WTC11 (cell line): Measurements from ENCODE around the gene BTD. TPM values are rescaled to one million over a fixed set of nuclear protein-coding genes. Genes with fewer than 3 reads are reported as not detected.
A peak's percentile ranks its signal among the peaks of the same experiment; 100 is the strongest.

Source experiments
- CREM ChIP-seq: sonication (generic); formaldehyde crosslinking; IDR thresholded peaks from 2 replicates; pipeline ENCODE4 v1.8.1; 2022; ENCODE audit warnings: mild to moderate bottlenecking, missing genetic modification reagents, moderate library complexity
- FOXJ3 ChIP-seq: sonication (generic); formaldehyde crosslinking; IDR thresholded peaks from 2 replicates; pipeline ENCODE4 v1.9.0; 2021; ENCODE audit warnings: missing genetic modification reagents, mild to moderate bottlenecking, borderline replicate concordance
- FOXK1 ChIP-seq: sonication (generic); formaldehyde crosslinking; IDR thresholded peaks from 2 replicates; pipeline ENCODE4 v1.8.0; 2022; ENCODE audit warnings: mild to moderate bottlenecking, moderate library complexity, missing genetic modification reagents
- GABPB1 ChIP-seq: sonication (generic); formaldehyde crosslinking; IDR thresholded peaks from 2 replicates; pipeline ENCODE4 v1.8.1; 2023; ENCODE audit warnings: mild to moderate bottlenecking, missing genetic modification reagents
- JAZF1 ChIP-seq: fragments of 250-450 bp; sonication (Bioruptor Pico); IDR thresholded peaks from 2 replicates; pipeline ENCODE4 v1.9.0; 2021; ENCODE audit warnings: moderate library complexity, mild to moderate bottlenecking, inconsistent platforms
- NFATC4 ChIP-seq: fragments of 250-450 bp; sonication (Bioruptor Pico); IDR thresholded peaks from 2 replicates; pipeline ENCODE4 v1.9.0; 2021; ENCODE audit warnings: mild to moderate bottlenecking
- ZNF416 ChIP-seq: fragments of 250-450 bp; sonication (Bioruptor Pico); IDR thresholded peaks from 2 replicates; pipeline ENCODE4 v1.9.0; 2021; ENCODE audit warnings: mild to moderate bottlenecking, inconsistent platforms
- total RNA-seq: library from RNA; stranded (reverse); gene quantifications from 3 replicates; pipeline ENCODE4 v1.2.3, GENCODE V29; 2021
- TF ChIP-seq, protein P1 (sequence below): sonication (generic); formaldehyde crosslinking; IDR thresholded peaks from 2 replicates; pipeline ENCODE4 v1.8.0; 2023; ENCODE audit warnings: missing genetic modification reagents, mild to moderate bottlenecking, borderline replicate concordance
- TF ChIP-seq, protein P2 (sequence below): sonication (generic); formaldehyde crosslinking; IDR thresholded peaks from 2 replicates; pipeline ENCODE4 v1.8.1; 2023; ENCODE audit warnings: mild to moderate bottlenecking, moderate library complexity, missing genetic modification reagents
- TF ChIP-seq, protein P3 (sequence below): sonication (generic); formaldehyde crosslinking; IDR thresholded peaks from 2 replicates; pipeline ENCODE4 v1.8.1; 2022; ENCODE audit warnings: missing genetic modification reagents, borderline replicate concordance
- TF ChIP-seq, protein P4 (sequence below): sonication (generic); formaldehyde crosslinking; IDR thresholded peaks from 2 replicates; pipeline ENCODE4 v1.8.0; 2022; ENCODE audit warnings: mild to moderate bottlenecking, missing genetic modification reagents
- TF ChIP-seq, protein P5 (sequence below): sonication (generic); formaldehyde crosslinking; IDR thresholded peaks from 2 replicates; pipeline ENCODE4 v1.8.1; 2022; ENCODE audit warnings: low read depth, mild to moderate bottlenecking, moderate library complexity, missing genetic modification reagents, borderline replicate concordance
- TF ChIP-seq, protein P6 (sequence below): sonication (generic); formaldehyde crosslinking; conservative IDR thresholded peaks from 2 replicates; pipeline ENCODE4 v1.8.1; 2023; ENCODE audit warnings: mild to moderate bottlenecking, low read depth, missing genetic modification reagents, moderate library complexity
- TF ChIP-seq, protein P7 (sequence below): fragments of 250-450 bp; sonication (Bioruptor Pico); IDR thresholded peaks from 2 replicates; pipeline ENCODE4 v1.9.0; 2021; ENCODE audit warnings: moderate library complexity, mild to moderate bottlenecking, inconsistent platforms, borderline replicate concordance
- TF ChIP-seq, protein P8 (sequence below): sonication (generic); formaldehyde crosslinking; IDR thresholded peaks from 2 replicates; pipeline ENCODE4 v1.8.1; 2023; ENCODE audit warnings: mild to moderate bottlenecking, missing genetic modification reagents, moderate library complexity
- TF ChIP-seq, protein P9 (sequence below): fragments of 250-450 bp; sonication (Bioruptor Pico); conservative IDR thresholded peaks from 2 replicates; pipeline ENCODE4 v1.9.0; 2021; ENCODE audit warnings: mild to moderate bottlenecking
- TF ChIP-seq, protein P10 (sequence below): fragments of 250-450 bp; sonication (Bioruptor Pico); IDR thresholded peaks from 2 replicates; pipeline ENCODE4 v1.9.0; 2021; ENCODE audit warnings: mild to moderate bottlenecking

Gene BTD
- total RNA-seq, 1 experiment from 2014 or later = 18.5 TPM

DNA sequence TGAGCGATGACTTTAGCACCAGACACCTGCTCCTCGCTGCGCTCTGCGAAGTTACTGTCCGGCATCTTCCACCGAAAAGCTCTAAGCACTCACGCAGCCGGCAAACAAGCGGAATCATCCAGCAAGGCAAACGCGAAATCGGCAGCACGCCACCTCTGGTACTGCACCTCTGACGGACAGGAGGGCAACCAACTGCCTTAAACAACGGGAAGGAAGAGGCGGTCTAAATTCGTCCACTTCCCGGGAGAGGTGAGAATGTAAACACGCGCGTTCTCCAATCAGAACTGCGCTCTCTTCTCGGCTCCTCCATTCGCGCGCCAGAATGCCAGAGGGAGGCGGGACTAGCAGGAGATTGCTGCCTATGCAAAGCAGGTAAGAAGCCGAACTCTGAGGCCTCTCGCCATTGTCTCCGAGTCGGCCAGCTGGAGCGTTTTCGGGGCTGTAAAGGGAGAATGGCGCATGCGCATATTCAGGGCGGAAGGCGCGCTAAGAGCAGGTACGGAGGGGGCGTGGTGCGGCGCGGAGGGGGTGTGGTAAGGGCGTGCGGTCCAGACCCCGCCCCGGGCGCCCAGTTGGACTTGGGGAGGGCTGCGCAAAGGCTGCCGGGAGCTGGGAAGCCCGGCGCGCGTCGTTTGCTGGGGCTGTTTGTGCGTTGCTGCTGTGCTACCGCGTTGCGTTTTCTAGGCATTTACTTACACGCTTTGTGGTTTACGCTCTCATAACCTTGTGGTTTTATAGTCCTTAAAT is at the start of gene BTD, which contains the start of gene HACL1 (continued):
- TF ChIP-seq, protein P1, sequence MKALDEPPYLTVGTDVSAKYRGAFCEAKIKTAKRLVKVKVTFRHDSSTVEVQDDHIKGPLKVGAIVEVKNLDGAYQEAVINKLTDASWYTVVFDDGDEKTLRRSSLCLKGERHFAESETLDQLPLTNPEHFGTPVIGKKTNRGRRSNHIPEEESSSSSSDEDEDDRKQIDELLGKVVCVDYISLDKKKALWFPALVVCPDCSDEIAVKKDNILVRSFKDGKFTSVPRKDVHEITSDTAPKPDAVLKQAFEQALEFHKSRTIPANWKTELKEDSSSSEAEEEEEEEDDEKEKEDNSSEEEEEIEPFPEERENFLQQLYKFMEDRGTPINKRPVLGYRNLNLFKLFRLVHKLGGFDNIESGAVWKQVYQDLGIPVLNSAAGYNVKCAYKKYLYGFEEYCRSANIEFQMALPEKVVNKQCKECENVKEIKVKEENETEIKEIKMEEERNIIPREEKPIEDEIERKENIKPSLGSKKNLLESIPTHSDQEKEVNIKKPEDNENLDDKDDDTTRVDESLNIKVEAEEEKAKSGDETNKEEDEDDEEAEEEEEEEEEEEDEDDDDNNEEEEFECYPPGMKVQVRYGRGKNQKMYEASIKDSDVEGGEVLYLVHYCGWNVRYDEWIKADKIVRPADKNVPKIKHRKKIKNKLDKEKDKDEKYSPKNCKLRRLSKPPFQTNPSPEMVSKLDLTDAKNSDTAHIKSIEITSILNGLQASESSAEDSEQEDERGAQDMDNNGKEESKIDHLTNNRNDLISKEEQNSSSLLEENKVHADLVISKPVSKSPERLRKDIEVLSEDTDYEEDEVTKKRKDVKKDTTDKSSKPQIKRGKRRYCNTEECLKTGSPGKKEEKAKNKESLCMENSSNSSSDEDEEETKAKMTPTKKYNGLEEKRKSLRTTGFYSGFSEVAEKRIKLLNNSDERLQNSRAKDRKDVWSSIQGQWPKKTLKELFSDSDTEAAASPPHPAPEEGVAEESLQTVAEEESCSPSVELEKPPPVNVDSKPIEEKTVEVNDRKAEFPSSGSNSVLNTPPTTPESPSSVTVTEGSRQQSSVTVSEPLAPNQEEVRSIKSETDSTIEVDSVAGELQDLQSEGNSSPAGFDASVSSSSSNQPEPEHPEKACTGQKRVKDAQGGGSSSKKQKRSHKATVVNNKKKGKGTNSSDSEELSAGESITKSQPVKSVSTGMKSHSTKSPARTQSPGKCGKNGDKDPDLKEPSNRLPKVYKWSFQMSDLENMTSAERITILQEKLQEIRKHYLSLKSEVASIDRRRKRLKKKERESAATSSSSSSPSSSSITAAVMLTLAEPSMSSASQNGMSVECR (CRISPR knock-in tag) = no peak
- TF ChIP-seq, protein P2, sequence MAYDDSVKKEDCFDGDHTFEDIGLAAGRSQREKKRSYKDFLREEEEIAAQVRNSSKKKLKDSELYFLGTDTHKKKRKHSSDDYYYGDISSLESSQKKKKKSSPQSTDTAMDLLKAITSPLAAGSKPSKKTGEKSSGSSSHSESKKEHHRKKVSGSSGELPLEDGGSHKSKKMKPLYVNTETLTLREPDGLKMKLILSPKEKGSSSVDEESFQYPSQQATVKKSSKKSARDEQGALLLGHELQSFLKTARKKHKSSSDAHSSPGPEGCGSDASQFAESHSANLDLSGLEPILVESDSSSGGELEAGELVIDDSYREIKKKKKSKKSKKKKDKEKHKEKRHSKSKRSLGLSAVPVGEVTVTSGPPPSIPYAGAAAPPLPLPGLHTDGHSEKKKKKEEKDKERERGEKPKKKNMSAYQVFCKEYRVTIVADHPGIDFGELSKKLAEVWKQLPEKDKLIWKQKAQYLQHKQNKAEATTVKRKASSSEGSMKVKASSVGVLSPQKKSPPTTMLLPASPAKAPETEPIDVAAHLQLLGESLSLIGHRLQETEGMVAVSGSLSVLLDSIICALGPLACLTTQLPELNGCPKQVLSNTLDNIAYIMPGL (CRISPR knock-in tag) = no peak
- no peak for TF ChIP-seq ZNF416 (CRISPR knock-in tag)
- TF ChIP-seq, protein P3, sequence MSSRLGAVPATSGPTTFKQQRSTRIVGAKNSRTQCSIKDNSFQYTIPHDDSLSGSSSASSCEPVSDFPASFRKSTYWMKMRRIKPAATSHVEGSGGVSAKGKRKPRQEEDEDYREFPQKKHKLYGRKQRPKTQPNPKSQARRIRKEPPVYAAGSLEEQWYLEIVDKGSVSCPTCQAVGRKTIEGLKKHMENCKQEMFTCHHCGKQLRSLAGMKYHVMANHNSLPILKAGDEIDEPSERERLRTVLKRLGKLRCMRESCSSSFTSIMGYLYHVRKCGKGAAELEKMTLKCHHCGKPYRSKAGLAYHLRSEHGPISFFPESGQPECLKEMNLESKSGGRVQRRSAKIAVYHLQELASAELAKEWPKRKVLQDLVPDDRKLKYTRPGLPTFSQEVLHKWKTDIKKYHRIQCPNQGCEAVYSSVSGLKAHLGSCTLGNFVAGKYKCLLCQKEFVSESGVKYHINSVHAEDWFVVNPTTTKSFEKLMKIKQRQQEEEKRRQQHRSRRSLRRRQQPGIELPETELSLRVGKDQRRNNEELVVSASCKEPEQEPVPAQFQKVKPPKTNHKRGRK (CRISPR knock-in tag) = no peak
- TF ChIP-seq, protein P4, sequence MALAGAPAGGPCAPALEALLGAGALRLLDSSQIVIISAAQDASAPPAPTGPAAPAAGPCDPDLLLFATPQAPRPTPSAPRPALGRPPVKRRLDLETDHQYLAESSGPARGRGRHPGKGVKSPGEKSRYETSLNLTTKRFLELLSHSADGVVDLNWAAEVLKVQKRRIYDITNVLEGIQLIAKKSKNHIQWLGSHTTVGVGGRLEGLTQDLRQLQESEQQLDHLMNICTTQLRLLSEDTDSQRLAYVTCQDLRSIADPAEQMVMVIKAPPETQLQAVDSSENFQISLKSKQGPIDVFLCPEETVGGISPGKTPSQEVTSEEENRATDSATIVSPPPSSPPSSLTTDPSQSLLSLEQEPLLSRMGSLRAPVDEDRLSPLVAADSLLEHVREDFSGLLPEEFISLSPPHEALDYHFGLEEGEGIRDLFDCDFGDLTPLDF (CRISPR knock-in tag) = no peak
- peak; percentile 100 for TF ChIP-seq FOXK1
- TF ChIP-seq, protein P5, sequence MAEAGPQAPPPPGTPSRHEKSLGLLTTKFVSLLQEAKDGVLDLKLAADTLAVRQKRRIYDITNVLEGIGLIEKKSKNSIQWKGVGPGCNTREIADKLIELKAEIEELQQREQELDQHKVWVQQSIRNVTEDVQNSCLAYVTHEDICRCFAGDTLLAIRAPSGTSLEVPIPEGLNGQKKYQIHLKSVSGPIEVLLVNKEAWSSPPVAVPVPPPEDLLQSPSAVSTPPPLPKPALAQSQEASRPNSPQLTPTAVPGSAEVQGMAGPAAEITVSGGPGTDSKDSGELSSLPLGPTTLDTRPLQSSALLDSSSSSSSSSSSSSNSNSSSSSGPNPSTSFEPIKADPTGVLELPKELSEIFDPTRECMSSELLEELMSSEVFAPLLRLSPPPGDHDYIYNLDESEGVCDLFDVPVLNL (CRISPR knock-in tag) = no peak
- TF ChIP-seq, protein P6, sequence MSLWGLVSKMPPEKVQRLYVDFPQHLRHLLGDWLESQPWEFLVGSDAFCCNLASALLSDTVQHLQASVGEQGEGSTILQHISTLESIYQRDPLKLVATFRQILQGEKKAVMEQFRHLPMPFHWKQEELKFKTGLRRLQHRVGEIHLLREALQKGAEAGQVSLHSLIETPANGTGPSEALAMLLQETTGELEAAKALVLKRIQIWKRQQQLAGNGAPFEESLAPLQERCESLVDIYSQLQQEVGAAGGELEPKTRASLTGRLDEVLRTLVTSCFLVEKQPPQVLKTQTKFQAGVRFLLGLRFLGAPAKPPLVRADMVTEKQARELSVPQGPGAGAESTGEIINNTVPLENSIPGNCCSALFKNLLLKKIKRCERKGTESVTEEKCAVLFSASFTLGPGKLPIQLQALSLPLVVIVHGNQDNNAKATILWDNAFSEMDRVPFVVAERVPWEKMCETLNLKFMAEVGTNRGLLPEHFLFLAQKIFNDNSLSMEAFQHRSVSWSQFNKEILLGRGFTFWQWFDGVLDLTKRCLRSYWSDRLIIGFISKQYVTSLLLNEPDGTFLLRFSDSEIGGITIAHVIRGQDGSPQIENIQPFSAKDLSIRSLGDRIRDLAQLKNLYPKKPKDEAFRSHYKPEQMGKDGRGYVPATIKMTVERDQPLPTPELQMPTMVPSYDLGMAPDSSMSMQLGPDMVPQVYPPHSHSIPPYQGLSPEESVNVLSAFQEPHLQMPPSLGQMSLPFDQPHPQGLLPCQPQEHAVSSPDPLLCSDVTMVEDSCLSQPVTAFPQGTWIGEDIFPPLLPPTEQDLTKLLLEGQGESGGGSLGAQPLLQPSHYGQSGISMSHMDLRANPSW = no peak
- TF ChIP-seq GABPB1 (CRISPR knock-in tag) = peak; percentile 34; the same call in 1 of the 2 replicates
- no peak for TF ChIP-seq JAZF1 (CRISPR knock-in tag)
- no peak for TF ChIP-seq FOXJ3 (CRISPR knock-in tag)
- no peak for TF ChIP-seq NFATC4 (CRISPR knock-in tag)
- TF ChIP-seq, protein P7, sequence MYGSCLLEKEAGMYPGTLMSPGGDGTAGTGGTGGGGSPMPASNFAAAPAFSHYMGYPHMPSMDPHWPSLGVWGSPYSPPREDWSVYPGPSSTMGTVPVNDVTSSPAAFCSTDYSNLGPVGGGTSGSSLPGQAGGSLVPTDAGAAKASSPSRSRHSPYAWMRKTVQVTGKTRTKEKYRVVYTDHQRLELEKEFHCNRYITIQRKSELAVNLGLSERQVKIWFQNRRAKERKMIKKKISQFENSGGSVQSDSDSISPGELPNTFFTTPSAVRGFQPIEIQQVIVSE = no peak
- TF ChIP-seq, protein P8, sequence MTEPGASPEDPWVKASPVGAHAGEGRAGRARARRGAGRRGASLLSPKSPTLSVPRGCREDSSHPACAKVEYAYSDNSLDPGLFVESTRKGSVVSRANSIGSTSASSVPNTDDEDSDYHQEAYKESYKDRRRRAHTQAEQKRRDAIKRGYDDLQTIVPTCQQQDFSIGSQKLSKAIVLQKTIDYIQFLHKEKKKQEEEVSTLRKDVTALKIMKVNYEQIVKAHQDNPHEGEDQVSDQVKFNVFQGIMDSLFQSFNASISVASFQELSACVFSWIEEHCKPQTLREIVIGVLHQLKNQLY = no peak
- TF ChIP-seq, protein P9, sequence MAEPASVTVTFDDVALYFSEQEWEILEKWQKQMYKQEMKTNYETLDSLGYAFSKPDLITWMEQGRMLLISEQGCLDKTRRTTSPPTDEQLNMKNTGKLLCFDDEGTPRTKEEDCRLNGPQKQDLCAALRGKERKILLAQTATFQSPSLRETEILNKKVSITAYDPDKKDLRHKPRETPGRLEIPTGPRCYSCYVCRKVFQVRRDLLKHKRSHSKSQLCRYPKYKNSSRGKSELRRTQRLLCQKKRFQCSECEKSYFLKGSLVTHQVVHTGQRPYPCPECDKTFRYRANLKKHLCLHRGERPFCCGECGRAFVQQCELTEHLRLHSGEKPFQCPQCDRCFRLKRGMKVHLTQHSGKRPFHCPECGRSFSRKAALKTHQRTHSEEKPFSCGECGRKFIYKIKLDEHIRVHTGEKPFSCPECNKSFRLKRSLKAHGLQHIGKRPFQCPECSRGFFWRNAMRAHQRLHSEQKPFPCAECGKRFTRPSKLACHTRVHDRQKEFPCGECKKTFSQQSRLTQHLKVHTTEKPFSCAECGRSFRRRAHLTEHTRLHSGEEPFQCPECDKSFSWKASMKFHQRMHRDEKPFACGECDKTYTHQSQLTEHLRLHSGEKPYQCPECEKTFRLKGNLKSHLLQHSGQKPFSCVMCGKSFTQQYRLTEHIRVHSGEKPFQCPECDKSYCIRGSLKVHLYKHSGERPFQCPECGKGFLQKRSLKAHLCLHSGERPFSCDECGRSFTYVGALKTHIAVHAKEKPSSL (CRISPR knock-in tag) = no peak
- peak; percentile 48 for TF ChIP-seq CREM (CRISPR knock-in tag)
- TF ChIP-seq, protein P10, sequence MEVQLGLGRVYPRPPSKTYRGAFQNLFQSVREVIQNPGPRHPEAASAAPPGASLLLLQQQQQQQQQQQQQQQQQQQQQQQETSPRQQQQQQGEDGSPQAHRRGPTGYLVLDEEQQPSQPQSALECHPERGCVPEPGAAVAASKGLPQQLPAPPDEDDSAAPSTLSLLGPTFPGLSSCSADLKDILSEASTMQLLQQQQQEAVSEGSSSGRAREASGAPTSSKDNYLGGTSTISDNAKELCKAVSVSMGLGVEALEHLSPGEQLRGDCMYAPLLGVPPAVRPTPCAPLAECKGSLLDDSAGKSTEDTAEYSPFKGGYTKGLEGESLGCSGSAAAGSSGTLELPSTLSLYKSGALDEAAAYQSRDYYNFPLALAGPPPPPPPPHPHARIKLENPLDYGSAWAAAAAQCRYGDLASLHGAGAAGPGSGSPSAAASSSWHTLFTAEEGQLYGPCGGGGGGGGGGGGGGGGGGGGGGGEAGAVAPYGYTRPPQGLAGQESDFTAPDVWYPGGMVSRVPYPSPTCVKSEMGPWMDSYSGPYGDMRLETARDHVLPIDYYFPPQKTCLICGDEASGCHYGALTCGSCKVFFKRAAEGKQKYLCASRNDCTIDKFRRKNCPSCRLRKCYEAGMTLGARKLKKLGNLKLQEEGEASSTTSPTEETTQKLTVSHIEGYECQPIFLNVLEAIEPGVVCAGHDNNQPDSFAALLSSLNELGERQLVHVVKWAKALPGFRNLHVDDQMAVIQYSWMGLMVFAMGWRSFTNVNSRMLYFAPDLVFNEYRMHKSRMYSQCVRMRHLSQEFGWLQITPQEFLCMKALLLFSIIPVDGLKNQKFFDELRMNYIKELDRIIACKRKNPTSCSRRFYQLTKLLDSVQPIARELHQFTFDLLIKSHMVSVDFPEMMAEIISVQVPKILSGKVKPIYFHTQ (CRISPR knock-in tag) = no peak
